KOPT-K1 (cell line): ENCODE measurements around the gene CADPS2.

Source experiments
- H3K27ac ChIP-seq: fragments of 200-600 bp; sonication (generic); 2 replicates; pipeline ENCODE4 v1.5.1; 2016; ENCODE audit warnings: antibody characterized with exemption, mild to moderate bottlenecking, low read depth, low read length; ENCODE audit not compliant: poor library complexity, severe bottlenecking
- H3K36me3 ChIP-seq: fragments of 200-600 bp; sonication (generic); 2 replicates; pipeline ENCODE4 v1.5.1; 2017; ENCODE audit warnings: antibody characterized with exemption, mild to moderate bottlenecking, low read length, moderate library complexity; ENCODE audit not compliant: insufficient read depth
- H3K9me3 ChIP-seq: fragments of 200-600 bp; sonication (generic); 2 replicates; pipeline ENCODE4 v1.5.1; 2017; ENCODE audit warnings: antibody characterized with exemption, low read length, mild to moderate bottlenecking; ENCODE audit not compliant: insufficient read depth, poor library complexity, severe bottlenecking

CADPS2 gene

DNA sequence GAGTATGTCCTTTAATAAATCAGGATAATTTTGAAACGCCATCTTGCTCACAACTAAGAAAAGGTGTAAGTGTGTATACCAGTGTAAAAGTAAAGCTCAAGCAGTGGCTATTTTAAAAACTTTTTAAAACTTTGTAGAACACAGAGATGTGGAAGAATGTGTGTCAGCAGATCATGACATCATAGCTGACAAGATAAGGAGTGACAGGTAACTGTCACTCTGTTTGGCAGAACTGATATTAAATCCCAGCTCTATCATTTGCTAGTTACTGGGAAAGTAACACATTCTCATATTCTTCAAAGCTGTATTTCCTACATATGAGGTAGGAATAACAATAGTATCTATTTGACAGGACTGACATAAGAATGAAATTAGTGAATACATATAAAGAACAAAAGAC, 119.7 kb downstream of the CADPS2 start:
- Histone ChIP-seq H3K36me3 (no peaks in the 10 kb centered on the region), H3K27ac (no peak overlapping the region), H3K9me3 (no peaks in the 10 kb centered on the region)

DNA sequence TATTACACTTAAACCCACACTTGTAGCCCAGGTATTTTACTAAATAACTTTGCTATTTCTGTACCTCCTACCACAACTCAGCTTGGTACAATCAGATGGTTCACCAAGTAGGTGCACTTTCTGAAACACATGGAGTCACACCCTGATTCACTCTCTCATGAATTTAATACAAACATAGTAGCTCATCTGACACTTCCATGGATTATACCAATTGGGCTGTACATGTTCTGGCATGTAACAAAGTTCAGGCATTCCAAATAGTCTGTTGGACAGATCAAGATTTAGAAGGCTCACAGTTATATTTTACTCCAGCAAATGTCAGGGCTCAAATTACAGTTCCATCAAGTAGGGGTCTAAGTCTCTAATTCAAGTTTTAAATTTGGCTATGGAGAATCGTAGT, 121.4 kb downstream of the CADPS2 start:
- Histone ChIP-seq H3K36me3 (no peaks in the 10 kb centered on the region), H3K27ac (no peak overlapping the region), H3K9me3 (no peaks in the 10 kb centered on the region)

DNA sequence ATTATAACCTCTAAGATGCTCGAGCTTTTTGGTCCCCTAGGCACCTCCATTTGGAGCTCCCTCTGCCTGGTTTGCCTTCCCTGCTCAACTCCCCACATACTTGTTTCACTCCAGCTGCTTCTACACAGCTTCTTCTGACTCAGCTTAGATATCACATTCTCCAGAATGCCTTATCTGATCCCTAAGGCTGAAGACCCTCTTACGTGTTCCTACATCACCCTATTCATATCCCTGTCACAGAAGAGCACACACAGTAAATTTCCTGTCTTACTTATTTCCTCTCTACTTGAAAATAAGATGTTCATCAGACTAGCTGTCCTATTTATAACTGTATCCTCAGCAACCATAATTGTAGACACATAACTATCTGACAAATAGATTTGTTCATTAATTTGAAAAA, 122.2 kb downstream of the CADPS2 start:
- Histone ChIP-seq H3K36me3 (no peaks in the 10 kb centered on the region), H3K27ac (no peak overlapping the region), H3K9me3 (no peaks in the 10 kb centered on the region)

DNA sequence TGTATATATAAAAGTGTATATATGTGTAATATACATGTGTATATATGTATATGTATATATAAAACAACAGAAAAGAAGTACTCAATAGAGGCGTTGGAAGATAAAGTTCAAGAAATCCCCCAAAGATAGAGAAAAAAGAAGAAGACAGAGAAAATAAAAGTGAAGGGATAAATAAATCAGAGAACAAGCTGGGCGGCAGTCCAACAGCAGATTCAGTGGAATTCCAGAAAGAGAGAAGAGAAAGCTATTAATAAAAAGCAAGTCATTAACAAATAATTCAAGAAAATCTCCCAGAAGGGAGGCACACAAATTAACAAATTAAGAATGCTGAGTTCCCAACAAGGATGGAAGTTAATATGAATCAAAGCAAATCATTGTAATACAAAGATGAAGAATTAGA, 124.2 kb downstream of the CADPS2 start:
- no peak overlapping the region for H3K27ac ChIP-seq
- H3K36me3 ChIP-seq: no peaks in the 10 kb centered on the region
- H3K9me3 ChIP-seq: no peaks in the 10 kb centered on the region

DNA sequence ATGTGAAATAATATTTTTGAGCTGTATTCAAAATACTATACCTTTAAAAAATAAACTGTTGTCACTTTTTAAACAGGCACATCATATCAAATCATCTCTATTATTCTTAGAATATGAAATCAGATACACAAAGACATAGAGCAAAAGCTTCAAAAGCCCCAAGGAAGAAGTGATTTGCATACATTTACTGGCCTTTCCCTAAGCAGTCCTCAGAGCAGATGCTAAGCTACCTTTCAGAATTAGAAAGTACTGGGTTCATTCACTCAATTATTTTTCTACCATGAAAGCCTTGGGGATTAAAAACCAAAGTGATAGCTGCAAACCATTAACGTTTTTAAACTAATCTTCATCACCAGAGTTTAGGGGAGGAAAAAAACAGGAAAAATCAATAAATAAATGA, 127.8 kb downstream of the CADPS2 start:
- no peak overlapping the region for H3K27ac ChIP-seq
- no peaks in the 10 kb centered on the region for H3K36me3 ChIP-seq
- no peaks in the 10 kb centered on the region for H3K9me3 ChIP-seq

DNA sequence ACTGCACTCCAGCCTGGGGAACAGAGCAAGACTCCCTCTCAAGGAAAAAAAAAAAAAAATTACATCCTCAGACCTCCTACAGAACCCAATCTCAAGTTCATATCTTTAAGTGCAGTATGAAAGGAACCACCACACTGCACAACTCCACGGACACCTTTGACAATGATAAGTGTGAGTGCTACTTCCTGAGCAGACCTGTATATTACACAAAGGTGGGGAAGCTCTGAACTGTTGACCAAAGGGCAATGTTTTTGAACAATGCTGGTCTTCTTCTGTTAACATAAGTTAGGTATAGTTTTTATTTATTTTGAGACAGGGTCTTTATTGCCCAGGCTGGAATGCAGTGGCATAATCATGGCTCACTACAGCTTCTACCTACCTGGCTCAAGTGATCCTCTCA, 129.4 kb downstream of the CADPS2 start:
- Histone ChIP-seq H3K9me3 (no peaks in the 10 kb centered on the region), H3K27ac (no peak overlapping the region), H3K36me3 (no peaks in the 10 kb centered on the region)

DNA sequence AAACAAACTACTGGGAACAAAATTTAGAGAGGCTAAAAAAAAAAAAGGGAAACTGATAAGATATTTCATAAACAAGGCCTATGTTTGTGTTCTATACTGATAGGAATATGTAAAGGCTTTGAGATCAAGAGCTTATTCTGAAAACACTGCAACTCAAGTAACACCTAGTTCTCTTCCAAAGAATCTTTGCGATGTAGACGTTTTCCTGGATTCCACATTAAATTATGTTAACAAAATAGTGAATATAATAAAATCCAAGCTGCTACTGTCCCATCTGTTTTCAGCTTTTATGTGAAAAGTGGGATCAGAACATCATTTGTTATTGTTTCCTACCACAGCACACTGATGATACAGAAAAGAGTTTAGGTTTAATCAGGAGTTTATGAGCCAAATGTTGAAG, 130.6 kb downstream of the CADPS2 start:
- no peak overlapping the region for H3K27ac ChIP-seq
- H3K9me3 ChIP-seq: no peaks in the 10 kb centered on the region
- H3K36me3 ChIP-seq: no peaks in the 10 kb centered on the region

DNA sequence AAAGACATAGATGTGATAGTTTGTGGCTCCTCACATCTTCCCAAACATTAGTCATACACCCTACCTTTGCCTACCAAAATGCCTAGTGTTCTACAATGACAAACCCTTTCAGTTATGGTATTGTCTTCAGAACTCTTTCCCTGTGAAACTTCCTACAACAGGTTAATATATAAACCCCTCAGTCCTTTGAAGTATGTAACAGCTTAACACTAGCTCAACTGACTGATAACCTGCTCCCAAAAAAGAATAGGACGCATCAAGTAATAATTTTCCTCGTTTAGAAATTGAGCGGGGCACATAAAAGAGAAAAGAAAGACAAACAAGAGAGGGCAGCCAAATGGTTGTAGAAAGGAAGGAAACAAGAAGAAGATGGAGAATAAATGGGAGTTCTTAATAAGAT, 133.7 kb downstream of the CADPS2 start:
- H3K36me3 ChIP-seq: no peaks in the 10 kb centered on the region
- H3K27ac ChIP-seq: no peak overlapping the region
- H3K9me3 ChIP-seq: no peaks in the 10 kb centered on the region

DNA sequence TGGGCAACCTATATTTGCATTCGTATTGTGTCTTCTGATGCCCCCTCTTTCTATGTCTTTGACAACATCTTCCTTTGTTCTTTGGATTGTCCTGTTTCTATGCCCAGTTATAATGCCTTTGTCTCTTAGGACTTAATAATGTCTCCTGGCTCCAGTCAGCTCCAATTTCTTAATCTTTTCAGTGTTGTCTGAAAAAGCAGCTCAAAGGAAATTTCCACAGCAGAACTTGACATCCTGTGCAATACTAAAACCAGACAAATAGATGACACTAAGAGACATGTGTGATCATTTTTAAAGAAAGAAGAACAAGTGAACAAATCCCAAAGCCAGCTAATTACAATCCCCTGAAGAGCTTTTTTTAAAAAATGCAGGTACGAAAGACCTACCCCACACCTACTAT, 135.9 kb downstream of the CADPS2 start:
- Histone ChIP-seq H3K27ac (no peak overlapping the region), H3K9me3 (no peaks in the 10 kb centered on the region), H3K36me3 (no peaks in the 10 kb centered on the region)

DNA sequence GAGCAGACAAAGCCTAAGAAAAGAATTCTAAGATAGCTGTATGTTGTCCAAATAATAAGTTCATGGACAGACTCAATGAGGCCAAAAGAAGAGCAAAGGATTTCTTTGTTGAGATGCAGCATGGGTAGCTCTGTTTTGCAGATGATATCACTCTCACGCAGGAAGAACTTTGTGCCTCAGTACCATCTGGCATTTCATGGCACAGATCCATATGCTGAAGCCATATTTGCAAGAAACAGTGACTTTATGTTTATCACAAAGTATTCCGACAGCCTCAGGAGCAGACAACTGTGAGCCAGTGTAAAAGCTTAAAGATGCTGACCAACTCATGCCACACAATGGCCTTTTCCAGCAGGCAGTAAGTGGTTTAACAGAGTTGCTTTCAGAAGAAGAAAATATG, 138.1 kb downstream of the CADPS2 start:
- H3K9me3 ChIP-seq: no peaks in the 10 kb centered on the region
- H3K27ac ChIP-seq: no peak overlapping the region
- no peaks in the 10 kb centered on the region for H3K36me3 ChIP-seq

DNA sequence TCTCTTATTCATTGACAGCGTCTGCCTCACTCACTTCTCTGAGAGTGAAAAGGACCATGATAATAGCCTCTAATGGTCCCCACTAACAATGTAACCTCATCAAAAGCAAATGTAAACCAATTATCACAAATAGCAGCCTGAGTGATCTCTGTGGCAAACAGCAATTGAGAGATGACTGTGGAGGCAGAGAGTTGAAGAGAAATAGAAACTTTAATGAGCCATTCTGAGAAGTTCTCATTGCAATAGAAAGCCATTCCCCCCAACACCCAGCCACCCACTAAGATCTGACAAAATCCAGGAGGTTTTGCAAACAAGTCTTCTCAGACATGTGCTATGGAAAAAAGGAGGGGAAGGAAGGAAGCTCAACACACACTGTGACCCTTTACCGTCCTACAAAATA, 139.3 kb downstream of the CADPS2 start:
- no peak overlapping the region for H3K27ac ChIP-seq
- H3K9me3 ChIP-seq: no peaks in the 10 kb centered on the region
- H3K36me3 ChIP-seq: no peaks in the 10 kb centered on the region

DNA sequence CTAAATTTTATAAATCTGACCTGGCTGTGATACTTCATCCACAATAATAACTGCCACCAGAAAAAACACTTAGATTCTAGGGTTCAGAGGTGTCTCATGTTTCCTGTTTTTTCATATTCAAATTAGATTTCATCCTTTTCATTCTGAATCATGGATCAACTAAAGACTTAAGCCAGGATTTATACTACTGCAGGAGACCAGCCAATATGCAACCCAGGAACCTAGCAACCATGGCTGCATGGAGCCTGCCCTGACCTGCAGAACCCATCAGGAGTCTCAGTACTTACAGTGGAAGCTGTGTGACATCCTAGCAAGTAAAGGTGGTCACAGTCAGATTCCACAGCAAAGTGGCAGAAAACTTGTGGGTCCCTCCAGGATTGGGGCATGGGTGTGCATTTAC, 143.0 kb downstream of the CADPS2 start:
- no peaks in the 10 kb centered on the region for H3K36me3 ChIP-seq
- no peak overlapping the region for H3K27ac ChIP-seq
- no peaks in the 10 kb centered on the region for H3K9me3 ChIP-seq

DNA sequence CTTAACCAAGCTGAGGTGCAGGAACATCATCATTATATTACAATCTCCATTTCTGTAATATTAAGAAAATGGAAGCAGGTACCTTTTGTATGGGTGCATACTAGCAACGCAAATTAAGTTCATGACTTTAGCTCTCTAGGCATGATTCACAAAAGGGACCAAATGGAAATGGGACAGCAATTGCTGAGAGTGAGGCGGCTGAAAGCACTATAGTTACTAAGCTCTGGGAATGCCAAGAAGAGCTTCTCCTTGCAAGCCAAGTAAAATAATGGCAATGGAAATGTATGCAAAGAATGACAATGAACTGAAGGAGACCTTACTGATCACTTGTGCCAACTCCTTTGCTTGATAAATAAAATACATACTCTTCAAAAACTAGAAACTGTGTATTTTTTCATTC, 147.3 kb downstream of the CADPS2 start:
- Histone ChIP-seq H3K36me3 (no peaks in the 10 kb centered on the region), H3K27ac (no peak overlapping the region), H3K9me3 (no peaks in the 10 kb centered on the region)

DNA sequence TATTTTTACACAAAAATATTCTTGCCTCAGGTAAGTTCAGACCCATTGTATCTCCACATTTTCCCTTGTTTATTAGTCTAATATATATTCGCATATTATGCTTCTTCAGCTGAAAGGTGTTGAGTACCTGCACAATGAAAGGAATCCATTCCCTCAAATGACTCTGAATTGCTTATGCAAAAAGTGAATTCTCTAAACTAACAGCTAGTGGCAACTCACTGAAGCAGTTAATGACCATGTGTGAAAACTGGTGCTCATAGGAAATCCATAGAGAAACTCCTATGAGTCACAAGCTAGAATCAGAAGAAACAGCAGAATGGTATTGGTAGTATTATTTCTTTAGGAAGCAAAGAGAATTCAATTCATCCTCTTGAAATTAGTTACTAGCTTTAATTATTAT, 150.1 kb downstream of the CADPS2 start:
- no peaks in the 10 kb centered on the region for H3K36me3 ChIP-seq
- H3K27ac ChIP-seq: no peak overlapping the region
- no peaks in the 10 kb centered on the region for H3K9me3 ChIP-seq

DNA sequence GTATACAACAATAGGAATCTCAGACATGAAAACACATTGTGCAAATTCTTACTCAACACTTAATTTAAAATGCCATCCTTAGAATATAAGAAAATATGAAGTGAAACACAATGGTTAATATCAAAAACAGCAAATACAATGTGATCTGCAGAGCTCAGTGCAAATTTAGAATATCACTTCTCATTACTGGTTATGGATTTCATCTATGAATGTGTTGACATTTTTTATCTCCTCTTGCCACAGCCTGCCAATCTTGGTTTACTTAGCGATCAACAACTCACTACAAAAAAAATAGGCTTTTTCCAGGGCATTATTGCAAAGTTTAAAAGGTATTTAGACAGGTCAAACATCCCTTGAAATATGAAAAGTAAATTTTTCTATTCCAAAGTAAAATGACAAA, 158.5 kb downstream of the CADPS2 start:
- Histone ChIP-seq H3K27ac (no peak overlapping the region), H3K9me3 (no peaks in the 10 kb centered on the region), H3K36me3 (no peaks in the 10 kb centered on the region)

DNA sequence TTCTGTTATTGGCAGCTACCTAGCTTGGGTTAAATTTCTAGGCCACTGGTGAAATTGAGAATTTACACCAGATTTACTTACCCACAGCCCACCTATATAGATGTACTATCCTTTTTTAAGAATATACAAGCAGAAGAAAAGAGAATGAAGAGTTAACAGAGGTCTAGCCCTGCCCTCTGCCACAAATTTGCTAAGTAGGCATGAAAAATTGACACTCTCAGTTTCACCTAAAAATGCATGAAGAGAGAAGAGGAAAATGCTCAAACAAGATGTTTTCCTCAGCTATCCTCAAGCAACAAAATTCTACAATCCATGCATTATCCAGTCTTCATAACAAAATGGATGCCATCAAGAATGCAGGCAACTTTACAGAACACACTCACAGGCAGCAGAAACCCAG, 158.9 kb downstream of the CADPS2 start:
- no peak overlapping the region for H3K27ac ChIP-seq
- H3K9me3 ChIP-seq: no peaks in the 10 kb centered on the region
- H3K36me3 ChIP-seq: no peaks in the 10 kb centered on the region

DNA sequence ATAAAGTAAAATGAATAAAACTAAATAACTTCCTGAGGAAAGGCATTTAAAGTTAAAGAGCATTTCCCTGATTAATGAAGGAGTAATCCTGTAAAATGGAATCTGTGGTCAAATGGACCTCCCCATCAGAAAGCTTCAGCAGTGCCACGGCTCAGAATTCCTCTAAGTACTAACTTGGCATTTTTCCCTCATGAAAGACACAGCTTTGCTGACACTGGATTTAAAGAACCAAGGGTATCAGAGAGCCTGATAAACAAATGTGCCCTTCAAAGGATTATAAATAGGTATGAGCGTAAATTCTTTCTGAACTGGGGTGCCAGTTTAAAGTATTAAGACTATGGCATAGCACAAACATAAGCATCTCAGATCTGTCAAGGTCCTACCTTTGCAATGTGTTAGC, 159.4 kb downstream of the CADPS2 start:
- H3K36me3 ChIP-seq: no peaks in the 10 kb centered on the region
- no peaks in the 10 kb centered on the region for H3K9me3 ChIP-seq
- no peak overlapping the region for H3K27ac ChIP-seq
